ENCODE data around the gene CSTF2.

Gene CSTF2

DNA sequence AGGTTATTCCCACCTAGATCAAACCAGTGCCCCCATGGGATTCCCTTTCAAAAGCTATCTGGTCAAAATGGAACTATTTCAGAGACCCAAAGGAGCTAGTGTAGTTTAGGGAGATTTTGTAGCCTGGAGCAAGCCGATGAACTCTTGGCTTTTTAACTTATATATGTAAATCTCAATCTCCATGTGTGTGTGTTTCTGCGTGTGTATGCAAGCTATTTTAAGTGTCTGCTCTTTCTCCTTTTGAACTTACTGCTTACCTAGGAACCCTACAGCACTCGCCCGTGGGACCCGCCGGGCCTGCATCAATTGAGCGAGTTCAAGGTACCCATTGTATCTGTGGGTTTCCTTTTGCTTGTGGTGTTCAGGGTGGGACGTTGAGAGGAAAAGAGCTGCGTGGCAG lies 10.4 kb downstream of the CSTF2 start:
- TF ChIP-seq, protein P1, sequence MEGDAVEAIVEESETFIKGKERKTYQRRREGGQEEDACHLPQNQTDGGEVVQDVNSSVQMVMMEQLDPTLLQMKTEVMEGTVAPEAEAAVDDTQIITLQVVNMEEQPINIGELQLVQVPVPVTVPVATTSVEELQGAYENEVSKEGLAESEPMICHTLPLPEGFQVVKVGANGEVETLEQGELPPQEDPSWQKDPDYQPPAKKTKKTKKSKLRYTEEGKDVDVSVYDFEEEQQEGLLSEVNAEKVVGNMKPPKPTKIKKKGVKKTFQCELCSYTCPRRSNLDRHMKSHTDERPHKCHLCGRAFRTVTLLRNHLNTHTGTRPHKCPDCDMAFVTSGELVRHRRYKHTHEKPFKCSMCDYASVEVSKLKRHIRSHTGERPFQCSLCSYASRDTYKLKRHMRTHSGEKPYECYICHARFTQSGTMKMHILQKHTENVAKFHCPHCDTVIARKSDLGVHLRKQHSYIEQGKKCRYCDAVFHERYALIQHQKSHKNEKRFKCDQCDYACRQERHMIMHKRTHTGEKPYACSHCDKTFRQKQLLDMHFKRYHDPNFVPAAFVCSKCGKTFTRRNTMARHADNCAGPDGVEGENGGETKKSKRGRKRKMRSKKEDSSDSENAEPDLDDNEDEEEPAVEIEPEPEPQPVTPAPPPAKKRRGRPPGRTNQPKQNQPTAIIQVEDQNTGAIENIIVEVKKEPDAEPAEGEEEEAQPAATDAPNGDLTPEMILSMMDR (IDR thresholded peaks at IDR 0.05; ENCODE audit: low read depth, low read length), result no peak
- H3K9me3 ChIP-seq (ENCODE audit: severe bottlenecking), result no peaks in the 10 kb centered on the region
- no peak overlapping the region for H3K27ac ChIP-seq
- peaks cover 13% of the 10 kb centered on the region for H3K27me3 ChIP-seq (ENCODE audit: insufficient read depth, low read depth, severe bottlenecking)
- no peak overlapping the region for H3K4me3 ChIP-seq (ENCODE audit: low read depth, low read length)
- no peak for DNase-seq
- H3K36me3 ChIP-seq, result peaks cover 20% of the 10 kb centered on the region

DNA sequence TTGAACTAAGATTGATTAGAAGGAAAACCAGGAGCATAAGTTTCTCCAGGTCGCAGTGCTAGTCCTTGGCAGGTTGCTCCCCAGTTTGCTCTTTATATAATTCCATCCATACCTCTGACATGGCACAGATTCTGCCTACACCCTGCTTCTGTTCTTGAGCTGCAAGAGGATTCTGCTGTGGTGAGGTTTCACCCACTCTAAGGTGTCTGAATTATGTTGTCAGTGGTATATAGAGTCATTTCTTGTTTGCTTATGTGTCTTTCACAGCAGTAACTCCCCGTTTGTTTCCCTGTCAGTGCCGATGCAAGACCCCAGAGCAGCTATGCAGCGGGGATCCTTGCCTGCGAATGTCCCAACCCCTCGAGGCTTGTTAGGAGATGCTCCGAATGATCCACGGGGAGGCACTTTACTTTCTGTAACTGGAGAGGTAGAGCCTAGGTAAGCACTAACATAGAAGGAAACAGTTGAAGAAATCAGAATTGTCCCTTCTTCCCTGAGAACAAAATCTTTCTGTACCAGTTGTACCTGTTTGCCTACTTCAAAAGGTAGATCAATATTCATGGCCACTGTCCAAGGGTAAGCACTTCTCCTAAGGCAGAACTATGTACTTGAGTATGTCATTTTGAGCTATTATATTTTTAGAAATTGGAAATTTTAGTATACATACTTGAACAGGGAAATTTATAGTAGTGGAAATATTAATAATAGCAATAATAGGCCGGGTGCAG lies 11.2 kb downstream of the CSTF2 start:
- TF ChIP-seq, protein P1 (IDR thresholded peaks at IDR 0.05; ENCODE audit: low read depth, low read length), result no peak
- peaks cover 13% of the 10 kb centered on the region for H3K27me3 ChIP-seq (ENCODE audit: insufficient read depth, low read depth, severe bottlenecking)
- DNase-seq, result no peak
- H3K9me3 ChIP-seq (ENCODE audit: severe bottlenecking), result no peaks in the 10 kb centered on the region
- peaks cover 20% of the 10 kb centered on the region for H3K36me3 ChIP-seq
- no peak overlapping the region for H3K4me3 ChIP-seq (ENCODE audit: low read depth, low read length)
- no peak overlapping the region for H3K27ac ChIP-seq

- TF ChIP-seq, protein P1 (IDR thresholded peaks at IDR 0.05; ENCODE audit: low read depth, low read length), result no peak
- H3K27ac ChIP-seq, result no peak overlapping the region
- no peaks in the 10 kb centered on the region for H3K36me3 ChIP-seq
- no peak overlapping the region for H3K4me3 ChIP-seq (ENCODE audit: low read depth, low read length)
- H3K9me3 ChIP-seq (ENCODE audit: severe bottlenecking), result no peaks in the 10 kb centered on the region
- no peak for DNase-seq
- peaks cover 9% of the 10 kb centered on the region for H3K27me3 ChIP-seq (ENCODE audit: insufficient read depth, low read depth, severe bottlenecking)
Observed at GRCh38 chrX:100850317-100850716, 30.1 kb downstream of the CSTF2 start.

DNA sequence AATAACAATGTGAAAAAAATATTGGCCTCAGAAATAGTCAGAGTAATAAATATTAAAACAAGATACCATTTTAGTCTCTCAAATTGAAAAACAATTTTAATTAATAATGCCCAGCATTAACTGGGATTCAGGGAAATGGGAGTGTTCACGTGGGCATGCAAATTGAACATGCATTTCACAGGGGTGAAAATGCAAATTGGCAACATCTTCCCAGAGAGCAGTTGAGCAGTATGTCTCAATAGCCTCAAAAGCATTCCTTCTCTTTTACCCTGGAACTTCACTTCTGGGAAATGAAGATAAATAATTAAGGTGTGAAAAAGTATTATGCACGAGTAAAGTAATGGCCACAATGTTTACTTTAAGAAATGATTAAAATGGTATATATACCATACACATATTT lies 32.6 kb downstream of the CSTF2 start:
- no peak for DNase-seq
- TF ChIP-seq, protein P1 (IDR thresholded peaks at IDR 0.05; ENCODE audit: low read depth, low read length), result no peak

DNA sequence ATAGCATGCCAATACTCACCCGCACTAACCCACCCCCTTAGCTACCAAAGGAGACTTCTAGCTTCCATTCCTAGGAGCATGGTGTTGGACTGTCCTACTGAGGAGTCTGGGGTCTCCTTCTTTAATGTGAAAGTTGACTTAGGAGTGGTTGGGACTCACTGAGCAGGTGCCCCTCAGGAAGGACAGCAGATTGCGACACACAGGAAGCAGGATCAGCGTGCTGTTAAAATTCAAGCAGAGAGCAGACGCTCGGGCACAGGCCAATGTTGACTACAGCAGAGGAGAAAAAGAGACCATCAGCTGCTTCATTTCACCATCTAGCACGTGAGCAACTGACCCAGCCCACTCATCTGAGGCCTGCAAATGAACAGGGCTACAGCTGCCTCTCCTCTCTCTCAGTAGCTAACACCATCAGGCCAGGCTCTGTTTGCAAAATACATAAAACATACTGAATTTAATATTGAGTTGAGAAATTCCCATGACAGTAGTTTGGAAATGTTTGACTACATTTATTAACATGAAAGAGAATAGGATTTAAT lies 43.2 kb downstream of the CSTF2 start:
- Histone ChIP-seq H3K27ac (no peak overlapping the region), H3K27me3 (ENCODE audit: insufficient read depth, low read depth, severe bottlenecking) (peaks cover 2% of the 10 kb centered on the region), H3K36me3 (no peaks in the 10 kb centered on the region), H3K9me3 (ENCODE audit: severe bottlenecking) (no peaks in the 10 kb centered on the region), H3K4me3 (ENCODE audit: low read depth, low read length) (no peak overlapping the region)
- TF ChIP-seq, protein P1 (IDR thresholded peaks at IDR 0.05; ENCODE audit: low read depth, low read length), result no peak
- no peak for DNase-seq

More for the DNA sequence above, 32.6 kb downstream of the CSTF2 start:
- Histone ChIP-seq H3K27me3 (ENCODE audit: insufficient read depth, low read depth, severe bottlenecking) (peaks cover 9% of the 10 kb centered on the region), H3K27ac (no peak overlapping the region), H3K9me3 (ENCODE audit: severe bottlenecking) (no peaks in the 10 kb centered on the region), H3K4me3 (ENCODE audit: low read depth, low read length) (no peak overlapping the region), H3K36me3 (no peaks in the 10 kb centered on the region)

Measured in WERI-Rb-1 (cell line).